MM.1S (cell line): ENCODE results near the gene BTD.

Experiments used
- EZH2 ChIP-seq: fragments of 300-600 bp; sonication (generic); optimal IDR thresholded peaks from 2 replicates; pipeline ENCODE3; 2017; ENCODE audit warnings: low read depth, mild to moderate bottlenecking, antibody characterized with exemption, low read length, mixed read lengths
- EZH2phosphoT487 ChIP-seq: fragments of 300-600 bp; sonication (generic); IDR thresholded peaks from 2 replicates; pipeline ENCODE4 v1.6.1; 2018; ENCODE audit warnings: antibody characterized with exemption, low read length
- TF ChIP-seq, protein P1 (sequence below): fragments of 300-600 bp; sonication (generic); IDR thresholded peaks from 2 replicates; pipeline ENCODE4 v1.5.1; 2016; ENCODE audit warnings: antibody characterized with exemption, low read length, mixed read lengths

DNA sequence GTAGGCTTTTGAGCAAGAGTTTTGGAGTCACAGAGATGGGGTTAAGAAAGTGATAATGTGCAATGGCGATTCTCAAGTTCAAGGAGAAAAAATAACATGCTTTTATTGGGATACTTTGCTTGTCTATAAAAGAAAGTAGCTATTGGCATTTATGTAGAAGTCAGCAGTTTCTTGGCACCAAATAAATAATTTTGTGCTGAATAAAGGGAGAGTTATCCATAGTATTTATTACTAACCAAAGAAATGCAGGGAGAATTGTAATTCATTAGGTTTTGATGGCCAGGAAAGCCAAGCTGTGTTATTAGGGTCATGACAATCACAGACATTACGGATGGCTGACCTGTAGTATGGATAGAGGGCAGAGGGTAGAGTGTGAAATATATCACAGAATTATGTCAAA is 33.1 kb downstream of the BTD start:
- no peak for TF ChIP-seq EZH2
- TF ChIP-seq, protein P1, sequence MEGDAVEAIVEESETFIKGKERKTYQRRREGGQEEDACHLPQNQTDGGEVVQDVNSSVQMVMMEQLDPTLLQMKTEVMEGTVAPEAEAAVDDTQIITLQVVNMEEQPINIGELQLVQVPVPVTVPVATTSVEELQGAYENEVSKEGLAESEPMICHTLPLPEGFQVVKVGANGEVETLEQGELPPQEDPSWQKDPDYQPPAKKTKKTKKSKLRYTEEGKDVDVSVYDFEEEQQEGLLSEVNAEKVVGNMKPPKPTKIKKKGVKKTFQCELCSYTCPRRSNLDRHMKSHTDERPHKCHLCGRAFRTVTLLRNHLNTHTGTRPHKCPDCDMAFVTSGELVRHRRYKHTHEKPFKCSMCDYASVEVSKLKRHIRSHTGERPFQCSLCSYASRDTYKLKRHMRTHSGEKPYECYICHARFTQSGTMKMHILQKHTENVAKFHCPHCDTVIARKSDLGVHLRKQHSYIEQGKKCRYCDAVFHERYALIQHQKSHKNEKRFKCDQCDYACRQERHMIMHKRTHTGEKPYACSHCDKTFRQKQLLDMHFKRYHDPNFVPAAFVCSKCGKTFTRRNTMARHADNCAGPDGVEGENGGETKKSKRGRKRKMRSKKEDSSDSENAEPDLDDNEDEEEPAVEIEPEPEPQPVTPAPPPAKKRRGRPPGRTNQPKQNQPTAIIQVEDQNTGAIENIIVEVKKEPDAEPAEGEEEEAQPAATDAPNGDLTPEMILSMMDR = no peak
- no peak for TF ChIP-seq EZH2phosphoT487
